ENCODE data around the gene USP15.

Gene USP15

GRCh38 chr12:62259993-62260732, at the start of gene USP15:
TSS of gene USP15 (plus strand) at chr12:62260404. CDS start at chr12:62260415, 11 bp downstream.
- in situ Hi-C loops (cut with MboI; ENCODE audit: low sequenced_read_pairs): no loop called here

- in situ Hi-C loops (cut with MboI; ENCODE audit: low sequenced_read_pairs): no loop called here
Observed at GRCh38 chr12:62210422-62210821, 49.8 kb upstream of the USP15 start.

GRCh38 chr12:62211510-62211909, 48.7 kb upstream of the USP15 start:
- in situ Hi-C loops (cut with MboI; ENCODE audit: low sequenced_read_pairs): no loop called here

GRCh38 chr12:62214846-62215245, 45.4 kb upstream of the USP15 start:
- in situ Hi-C loops (cut with MboI; ENCODE audit: low sequenced_read_pairs): no loop called here

- in situ Hi-C loops (cut with MboI; ENCODE audit: low sequenced_read_pairs): no loop called here
Observed at GRCh38 chr12:62215506-62215905, 44.7 kb upstream of the USP15 start.

GRCh38 chr12:62217466-62218194, 42.6 kb upstream of the USP15 start:
- in situ Hi-C loops (cut with MboI; ENCODE audit: low sequenced_read_pairs): no loop called here

- in situ Hi-C loops (cut with MboI; ENCODE audit: low sequenced_read_pairs): no loop called here
Observed at GRCh38 chr12:62221107-62221506, 39.1 kb upstream of the USP15 start.

- in situ Hi-C loops (cut with MboI; ENCODE audit: low sequenced_read_pairs): no loop called here
Observed at GRCh38 chr12:62224601-62225000, 35.6 kb upstream of the USP15 start.

GRCh38 chr12:62227091-62227490, 33.1 kb upstream of the USP15 start:
- in situ Hi-C loops (cut with MboI; ENCODE audit: low sequenced_read_pairs): no loop called here

GRCh38 chr12:62230652-62231051, 29.6 kb upstream of the USP15 start:
- in situ Hi-C loops (cut with MboI; ENCODE audit: low sequenced_read_pairs): no loop called here

GRCh38 chr12:62232143-62232729, 28.0 kb upstream of the USP15 start:
- in situ Hi-C loops (cut with MboI; ENCODE audit: low sequenced_read_pairs): no loop called here

GRCh38 chr12:62233805-62234204, 26.4 kb upstream of the USP15 start:
- in situ Hi-C loops (cut with MboI; ENCODE audit: low sequenced_read_pairs): no loop called here

- in situ Hi-C loops (cut with MboI; ENCODE audit: low sequenced_read_pairs): no loop called here
Observed at GRCh38 chr12:62239571-62239970, 20.6 kb upstream of the USP15 start.

- in situ Hi-C loops (cut with MboI; ENCODE audit: low sequenced_read_pairs): no loop called here
Observed at GRCh38 chr12:62247281-62248045, 12.7 kb upstream of the USP15 start.

GRCh38 chr12:62248873-62249272, 11.3 kb upstream of the USP15 start:
- in situ Hi-C loops (cut with MboI; ENCODE audit: low sequenced_read_pairs): no loop called here

- in situ Hi-C loops (cut with MboI; ENCODE audit: low sequenced_read_pairs): no loop called here
Observed at GRCh38 chr12:62249419-62249818, 10.8 kb upstream of the USP15 start.

- in situ Hi-C loops (cut with MboI; ENCODE audit: low sequenced_read_pairs): no loop called here
Observed at GRCh38 chr12:62250671-62251608, 9.3 kb upstream of the USP15 start.

GRCh38 chr12:62251609-62251958, 8.6 kb upstream of the USP15 start:
- in situ Hi-C loops (cut with MboI; ENCODE audit: low sequenced_read_pairs): no loop called here

GRCh38 chr12:62252576-62252975, 7.6 kb upstream of the USP15 start:
- in situ Hi-C loops (cut with MboI; ENCODE audit: low sequenced_read_pairs): no loop called here

- in situ Hi-C loops (cut with MboI; ENCODE audit: low sequenced_read_pairs): no loop called here
Observed at GRCh38 chr12:62254967-62255366, 5.2 kb upstream of the USP15 start.
